ENCODE results near the gene MRGPRE. TPM values are rescaled to one million over a fixed set of nuclear protein-coding genes. Genes with fewer than 3 reads are reported as not detected.

The MRGPRE gene
- polyA plus RNA-seq, 1 donor (not counting 4 experiments of a cell fraction or from before 2014, with no cell fraction given), result not detected

GRCh38 chr11:3198815-3199214 is 33.4 kb downstream of the MRGPRE start:
- Histone ChIP-seq H3K9me3 (ENCODE audit: control insufficient read depth, low read depth, low read length) (no peaks in the 10 kb centered on the region), H3K27me3 (ENCODE audit: control insufficient read depth, extremely low read depth, insufficient read depth, low read length) (peaks cover 40% of the 10 kb centered on the region)

GRCh38 chr11:3197878-3198528 is 34.2 kb downstream of the MRGPRE start:
- dilution Hi-C loops (cut with MboI; ENCODE audit: extremely low pct_ligation_motif_present, low sequenced_read_pairs), result no loop called here
- FAIRE-seq, result no peak

More at GRCh38 chr11:3198815-3199214, 33.4 kb downstream of the MRGPRE start:
- TF ChIP-seq, protein P1, sequence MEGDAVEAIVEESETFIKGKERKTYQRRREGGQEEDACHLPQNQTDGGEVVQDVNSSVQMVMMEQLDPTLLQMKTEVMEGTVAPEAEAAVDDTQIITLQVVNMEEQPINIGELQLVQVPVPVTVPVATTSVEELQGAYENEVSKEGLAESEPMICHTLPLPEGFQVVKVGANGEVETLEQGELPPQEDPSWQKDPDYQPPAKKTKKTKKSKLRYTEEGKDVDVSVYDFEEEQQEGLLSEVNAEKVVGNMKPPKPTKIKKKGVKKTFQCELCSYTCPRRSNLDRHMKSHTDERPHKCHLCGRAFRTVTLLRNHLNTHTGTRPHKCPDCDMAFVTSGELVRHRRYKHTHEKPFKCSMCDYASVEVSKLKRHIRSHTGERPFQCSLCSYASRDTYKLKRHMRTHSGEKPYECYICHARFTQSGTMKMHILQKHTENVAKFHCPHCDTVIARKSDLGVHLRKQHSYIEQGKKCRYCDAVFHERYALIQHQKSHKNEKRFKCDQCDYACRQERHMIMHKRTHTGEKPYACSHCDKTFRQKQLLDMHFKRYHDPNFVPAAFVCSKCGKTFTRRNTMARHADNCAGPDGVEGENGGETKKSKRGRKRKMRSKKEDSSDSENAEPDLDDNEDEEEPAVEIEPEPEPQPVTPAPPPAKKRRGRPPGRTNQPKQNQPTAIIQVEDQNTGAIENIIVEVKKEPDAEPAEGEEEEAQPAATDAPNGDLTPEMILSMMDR (optimal IDR thresholded peaks at IDR 0.05 in 1 of 3, IDR thresholded peaks at IDR 0.05 in 1 of 3, conservative IDR thresholded peaks at IDR 0.05 in 1 of 3; ENCODE audit: extremely low read depth in 1 of 3, insufficient read depth in 2 of 3, low read length in 3 of 3), result no peak
- TF ChIP-seq EZH2 (IDR thresholded peaks at IDR 0.05; ENCODE audit: low read length), result no peak
- no peaks in the 10 kb centered on the region for H3K36me3 ChIP-seq (ENCODE audit: control insufficient read depth in 2 of 2, extremely low read depth in 1 of 2, insufficient read depth in 2 of 2, low read length in 2 of 2)
- H3K4me2 ChIP-seq (ENCODE audit: control insufficient read depth, extremely low read depth, insufficient read depth, low read depth, low read length), result no peak overlapping the region
- H3K79me2 ChIP-seq (ENCODE audit: control insufficient read depth, insufficient read depth, low read length), result no peaks in the 10 kb centered on the region
- H2AFZ ChIP-seq (ENCODE audit: control insufficient read depth, low read length), result no peak overlapping the region
- no peak overlapping the region for H3K4me3 ChIP-seq (ENCODE audit: control insufficient read depth in 2 of 3, extremely low read depth in 1 of 3, insufficient read depth in 2 of 3, low read depth in 1 of 3, low read length in 3 of 3)
- dilution Hi-C loops (cut with MboI; ENCODE audit: extremely low pct_ligation_motif_present, low sequenced_read_pairs), result no loop called here
- DNase-seq (ENCODE audit: low read depth, low spot score) (no peak), FAIRE-seq (no peak)
- H3K4me1 ChIP-seq (ENCODE audit: control insufficient read depth, extremely low read depth, insufficient read depth, low read length), result no peaks in the 10 kb centered on the region
- no peaks in the 10 kb centered on the region for H4K20me1 ChIP-seq (ENCODE audit: control insufficient read depth, extremely low read depth, insufficient read depth, low read length)
- H3K9ac ChIP-seq (ENCODE audit: control insufficient read depth, extremely low read depth, insufficient read depth, low read length), result no peak overlapping the region
- H3K27ac ChIP-seq (ENCODE audit: control insufficient read depth, insufficient read depth, low read length), result no peak overlapping the region
- no peaks in the 10 kb centered on the region for H3K9me1 ChIP-seq (ENCODE audit: control insufficient read depth, extremely low read depth, insufficient read depth, low read length)

More at GRCh38 chr11:3197878-3198528, 34.2 kb downstream of the MRGPRE start:
- Histone ChIP-seq H3K27ac (ENCODE audit: control insufficient read depth, insufficient read depth, low read length) (no peak overlapping the region), H3K4me1 (ENCODE audit: control insufficient read depth, extremely low read depth, insufficient read depth, low read length) (no peaks in the 10 kb centered on the region), H3K27me3 (ENCODE audit: control insufficient read depth, extremely low read depth, insufficient read depth, low read length) (peaks cover 40% of the 10 kb centered on the region), H3K79me2 (ENCODE audit: control insufficient read depth, insufficient read depth, low read length) (no peaks in the 10 kb centered on the region), H3K9me1 (ENCODE audit: control insufficient read depth, extremely low read depth, insufficient read depth, low read length) (no peaks in the 10 kb centered on the region), H2AFZ (ENCODE audit: control insufficient read depth, low read length) (no peak overlapping the region), H3K9ac (ENCODE audit: control insufficient read depth, extremely low read depth, insufficient read depth, low read length) (no peak overlapping the region), H3K36me3 (ENCODE audit: control insufficient read depth in 2 of 2, extremely low read depth in 1 of 2, insufficient read depth in 2 of 2, low read length in 2 of 2) (no peaks in the 10 kb centered on the region), H4K20me1 (ENCODE audit: control insufficient read depth, extremely low read depth, insufficient read depth, low read length) (no peaks in the 10 kb centered on the region), H3K4me3 (ENCODE audit: control insufficient read depth in 2 of 3, extremely low read depth in 1 of 3, insufficient read depth in 2 of 3, low read depth in 1 of 3, low read length in 3 of 3) (no peak overlapping the region), H3K4me2 (ENCODE audit: control insufficient read depth, extremely low read depth, insufficient read depth, low read depth, low read length) (no peak overlapping the region), H3K9me3 (ENCODE audit: control insufficient read depth, low read depth, low read length) (no peaks in the 10 kb centered on the region)
- no peak for TF ChIP-seq EZH2 (IDR thresholded peaks at IDR 0.05; ENCODE audit: low read length)
- TF ChIP-seq, protein P1 (optimal IDR thresholded peaks at IDR 0.05 in 1 of 3, IDR thresholded peaks at IDR 0.05 in 1 of 3, conservative IDR thresholded peaks at IDR 0.05 in 1 of 3; ENCODE audit: extremely low read depth in 1 of 3, insufficient read depth in 2 of 3, low read length in 3 of 3), result no peak
- DNase-seq (ENCODE audit: low read depth, low spot score), result no peak

Data from keratinocyte (primary cell).